ENCODE data around the gene CNTFR.

The CNTFR gene

DNA sequence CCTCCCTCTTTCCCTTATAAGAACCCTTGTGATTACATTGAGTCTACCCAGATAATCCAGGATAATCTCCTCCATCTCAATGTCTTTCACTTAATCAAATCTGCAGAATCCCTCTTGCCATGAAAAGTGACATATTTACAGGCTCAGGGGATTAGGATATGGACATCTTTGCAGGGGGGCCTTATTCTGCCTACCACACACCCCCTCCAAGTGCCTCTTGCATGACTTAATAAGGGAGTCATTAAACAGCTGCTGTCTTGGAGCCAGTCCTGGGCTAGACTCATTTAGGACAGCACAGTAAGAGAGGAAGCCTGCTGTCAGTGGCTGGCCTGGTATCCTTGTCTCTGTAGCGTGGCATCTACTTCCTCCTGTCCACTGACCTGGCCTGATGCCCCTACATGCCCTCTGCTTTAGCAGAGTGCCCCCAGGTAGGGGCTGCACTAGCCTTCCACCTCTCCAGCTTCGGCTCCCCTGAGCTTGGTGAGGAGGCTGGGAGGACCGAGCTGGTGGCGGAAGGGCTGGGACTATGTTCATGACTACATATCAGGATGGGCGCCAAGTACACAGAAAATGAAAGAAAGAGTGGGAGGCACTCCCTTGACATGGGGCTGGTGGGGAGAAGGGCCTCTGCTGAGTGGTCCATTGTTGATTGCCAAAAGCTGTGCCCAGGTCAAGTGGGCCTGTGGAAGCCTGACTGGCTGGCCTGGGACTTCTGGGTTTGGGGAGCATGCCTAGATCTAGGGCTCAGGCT is 84.0 kb downstream of the CNTFR start:
- Histone ChIP-seq H3K9me3 (ENCODE audit: control insufficient read depth, low read length) (no peaks in the 10 kb centered on the region), H3K27ac (no peak overlapping the region), H3K4me3 (ENCODE audit: low read depth, low read length) (no peak overlapping the region), H3K27me3 (ENCODE audit: control insufficient read depth, insufficient read depth, low read length) (no peaks in the 10 kb centered on the region), H3K4me1 (no peaks in the 10 kb centered on the region), H3K79me2 (no peaks in the 10 kb centered on the region), H3K4me2 (ENCODE audit: low read length) (no peak overlapping the region), H3K36me3 (ENCODE audit: control insufficient read depth, insufficient read depth, low read length) (no peaks in the 10 kb centered on the region), H3K9ac (no peak overlapping the region), H2AFZ (no peak overlapping the region)
- TF ChIP-seq, protein P1, sequence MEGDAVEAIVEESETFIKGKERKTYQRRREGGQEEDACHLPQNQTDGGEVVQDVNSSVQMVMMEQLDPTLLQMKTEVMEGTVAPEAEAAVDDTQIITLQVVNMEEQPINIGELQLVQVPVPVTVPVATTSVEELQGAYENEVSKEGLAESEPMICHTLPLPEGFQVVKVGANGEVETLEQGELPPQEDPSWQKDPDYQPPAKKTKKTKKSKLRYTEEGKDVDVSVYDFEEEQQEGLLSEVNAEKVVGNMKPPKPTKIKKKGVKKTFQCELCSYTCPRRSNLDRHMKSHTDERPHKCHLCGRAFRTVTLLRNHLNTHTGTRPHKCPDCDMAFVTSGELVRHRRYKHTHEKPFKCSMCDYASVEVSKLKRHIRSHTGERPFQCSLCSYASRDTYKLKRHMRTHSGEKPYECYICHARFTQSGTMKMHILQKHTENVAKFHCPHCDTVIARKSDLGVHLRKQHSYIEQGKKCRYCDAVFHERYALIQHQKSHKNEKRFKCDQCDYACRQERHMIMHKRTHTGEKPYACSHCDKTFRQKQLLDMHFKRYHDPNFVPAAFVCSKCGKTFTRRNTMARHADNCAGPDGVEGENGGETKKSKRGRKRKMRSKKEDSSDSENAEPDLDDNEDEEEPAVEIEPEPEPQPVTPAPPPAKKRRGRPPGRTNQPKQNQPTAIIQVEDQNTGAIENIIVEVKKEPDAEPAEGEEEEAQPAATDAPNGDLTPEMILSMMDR (IDR thresholded peaks at IDR 0.05) = no peak

DNA sequence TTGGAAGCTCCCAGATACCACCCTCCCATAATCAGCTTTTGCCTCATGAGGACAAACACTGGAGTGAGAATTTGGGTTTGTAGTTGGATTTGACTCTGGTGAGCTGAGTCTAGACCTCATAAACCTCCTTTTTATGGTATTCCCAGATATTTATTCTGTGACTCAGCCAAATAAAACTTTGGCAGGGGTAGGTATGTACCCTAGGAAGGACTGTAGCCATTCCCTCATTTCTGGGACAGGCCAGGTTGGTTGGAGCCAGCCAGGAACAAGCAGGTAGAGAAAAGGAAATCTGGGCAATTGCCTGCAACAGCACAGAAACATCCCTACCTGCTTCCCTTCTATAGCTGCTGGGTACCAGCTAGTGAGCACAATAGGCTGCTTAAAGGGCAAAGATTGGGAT is 86.1 kb downstream of the CNTFR start:
- Histone ChIP-seq H3K4me3 (ENCODE audit: low read depth, low read length) (no peak overlapping the region), H3K79me2 (no peaks in the 10 kb centered on the region), H3K4me1 (no peaks in the 10 kb centered on the region), H3K27me3 (ENCODE audit: control insufficient read depth, insufficient read depth, low read length) (no peaks in the 10 kb centered on the region), H2AFZ (no peak overlapping the region), H3K9me3 (ENCODE audit: control insufficient read depth, low read length) (no peaks in the 10 kb centered on the region), H3K27ac (no peak overlapping the region), H3K9ac (no peak overlapping the region), H3K36me3 (ENCODE audit: control insufficient read depth, insufficient read depth, low read length) (no peaks in the 10 kb centered on the region), H3K4me2 (ENCODE audit: low read length) (no peak overlapping the region)
- TF ChIP-seq, protein P1 (IDR thresholded peaks at IDR 0.05) = no peak

DNA sequence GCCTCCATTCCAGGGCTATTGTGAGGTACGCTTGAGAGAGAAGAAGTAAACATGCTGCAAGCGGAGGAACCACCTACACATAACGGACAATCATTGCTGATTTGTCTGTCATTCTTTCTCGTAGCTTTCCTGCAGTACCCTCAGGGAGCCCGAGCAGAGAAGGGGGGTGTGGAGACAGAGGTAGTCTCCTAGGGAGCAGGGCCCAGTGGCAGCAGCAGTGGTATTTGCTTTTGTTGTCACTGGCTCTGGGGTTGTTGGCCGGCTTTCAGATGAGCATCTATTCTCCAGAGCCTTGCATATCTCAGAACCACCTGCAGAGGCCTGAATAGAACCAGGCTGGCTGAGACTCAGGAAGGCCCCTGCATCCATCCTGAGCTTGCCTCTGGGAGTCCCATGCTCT is 86.6 kb downstream of the CNTFR start:
- no peak overlapping the region for H2AFZ ChIP-seq
- no peaks in the 10 kb centered on the region for H3K36me3 ChIP-seq (ENCODE audit: control insufficient read depth, insufficient read depth, low read length)
- H3K27ac ChIP-seq = no peak overlapping the region
- no peak overlapping the region for H3K9ac ChIP-seq
- H3K4me1 ChIP-seq = no peaks in the 10 kb centered on the region
- H3K27me3 ChIP-seq (ENCODE audit: control insufficient read depth, insufficient read depth, low read length) = no peaks in the 10 kb centered on the region
- no peaks in the 10 kb centered on the region for H3K9me3 ChIP-seq (ENCODE audit: control insufficient read depth, low read length)
- H3K4me3 ChIP-seq (ENCODE audit: low read depth, low read length) = no peak overlapping the region
- H3K79me2 ChIP-seq = no peaks in the 10 kb centered on the region
- no peak overlapping the region for H3K4me2 ChIP-seq (ENCODE audit: low read length)
- TF ChIP-seq, protein P1 (IDR thresholded peaks at IDR 0.05) = no peak

DNA sequence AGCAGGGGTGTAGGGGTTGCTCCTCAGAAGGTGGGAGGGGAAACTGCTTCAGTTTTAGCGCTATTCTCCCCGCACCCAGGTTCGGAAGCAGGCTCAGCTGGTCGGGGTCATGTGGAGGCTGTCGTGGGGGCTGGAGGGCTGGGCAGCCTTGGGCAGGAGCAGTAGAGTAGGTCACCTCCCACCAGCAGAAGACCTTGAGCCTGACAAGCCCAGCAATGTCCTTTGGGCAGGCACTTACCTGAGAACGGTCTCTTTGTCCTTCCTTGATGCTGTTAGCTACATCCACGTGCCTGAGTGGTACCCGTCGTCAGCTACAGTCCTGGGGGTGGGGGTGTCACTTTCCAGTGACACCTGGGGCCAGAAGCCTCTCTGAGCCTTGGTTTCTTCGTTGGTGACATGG is 87.1 kb downstream of the CNTFR start:
- H3K9me3 ChIP-seq (ENCODE audit: control insufficient read depth, low read length) = no peaks in the 10 kb centered on the region
- H3K27me3 ChIP-seq (ENCODE audit: control insufficient read depth, insufficient read depth, low read length) = no peaks in the 10 kb centered on the region
- TF ChIP-seq, protein P1 (IDR thresholded peaks at IDR 0.05) = no peak
- H3K9ac ChIP-seq = no peak overlapping the region
- no peak overlapping the region for H2AFZ ChIP-seq
- H3K27ac ChIP-seq = no peak overlapping the region
- H3K4me2 ChIP-seq (ENCODE audit: low read length) = no peak overlapping the region
- no peaks in the 10 kb centered on the region for H3K36me3 ChIP-seq (ENCODE audit: control insufficient read depth, insufficient read depth, low read length)
- H3K4me1 ChIP-seq = no peaks in the 10 kb centered on the region
- H3K79me2 ChIP-seq = no peaks in the 10 kb centered on the region
- H3K4me3 ChIP-seq (ENCODE audit: low read depth, low read length) = no peak overlapping the region

DNA sequence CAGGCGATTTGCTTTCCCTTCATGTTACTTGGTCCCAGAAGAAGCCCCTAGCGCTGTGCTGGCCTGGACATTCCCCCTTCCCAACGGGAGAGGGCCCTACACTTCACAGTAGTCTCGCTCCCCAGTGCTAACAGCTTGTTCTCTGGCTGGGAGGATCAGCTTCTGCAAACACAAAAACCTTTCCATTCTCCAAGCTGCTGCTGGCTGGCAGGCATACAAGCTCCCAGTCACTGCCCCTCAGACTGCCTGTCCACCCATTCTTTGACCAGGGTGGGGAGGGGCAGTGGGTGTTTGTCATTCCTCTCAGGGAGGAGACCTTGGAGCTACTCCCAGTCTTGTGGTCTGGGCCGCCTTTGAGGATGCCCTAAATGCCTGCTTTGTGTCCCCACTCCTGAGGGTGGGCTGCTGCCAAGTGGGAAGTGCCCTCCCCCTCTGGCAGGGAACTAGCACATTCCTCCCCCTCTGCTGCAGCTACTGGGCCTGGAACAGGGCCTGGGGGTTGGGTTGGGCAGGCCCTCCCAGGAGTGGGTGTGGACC is 87.6 kb downstream of the CNTFR start:
- no peak overlapping the region for H3K4me3 ChIP-seq (ENCODE audit: low read depth, low read length)
- H3K9me3 ChIP-seq (ENCODE audit: control insufficient read depth, low read length) = no peaks in the 10 kb centered on the region
- no peak overlapping the region for H2AFZ ChIP-seq
- no peak overlapping the region for H3K4me2 ChIP-seq (ENCODE audit: low read length)
- no peak overlapping the region for H3K9ac ChIP-seq
- H3K36me3 ChIP-seq (ENCODE audit: control insufficient read depth, insufficient read depth, low read length) = no peaks in the 10 kb centered on the region
- TF ChIP-seq, protein P1 (IDR thresholded peaks at IDR 0.05) = no peak
- H3K79me2 ChIP-seq = no peaks in the 10 kb centered on the region
- no peaks in the 10 kb centered on the region for H3K27me3 ChIP-seq (ENCODE audit: control insufficient read depth, insufficient read depth, low read length)
- no peak overlapping the region for H3K27ac ChIP-seq
- no peaks in the 10 kb centered on the region for H3K4me1 ChIP-seq

Data from parathyroid adenoma (tissue), 2 donors.